Panc1 (cell line): ENCODE measurements around the gene CIC. TPM values are rescaled to one million over a fixed set of nuclear protein-coding genes. Genes with fewer than 3 reads are reported as not detected.

ENCODE experiments used
- ATAC-seq: fragments of 200-7000 bp; cut with Tn5 transposase; 2 replicates; pipeline ENCODE4 v1.9.1; 2020; ENCODE audit warnings: mild to moderate bottlenecking, moderate library complexity
- BruUV-seq: library from RNA; stranded (reverse); fragments of 400-500 nt; replicated peaks from 2 replicates; lab custom pipeline; 2021; lab: Mats Ljungman, UMichigan
- CTCF ChIA-PET: fragments of 300-600 bp; sonication (Branson Sonifier 250); formaldehyde crosslinking; loops from one replicate; lab custom pipeline; 2022; ENCODE audit warnings: antibody characterized with exemption; lab: Charles Lee
- POLR2A ChIA-PET: fragments of 300-600 bp; sonication (Branson Sonifier 250); formaldehyde crosslinking; loops from one replicate; lab custom pipeline; 2022; ENCODE audit warnings: antibody characterized with exemption; lab: Charles Lee
- DNase-seq: peaks from one replicate; pipeline ENCODE4 v3.0.0-alpha.2; 2010; ENCODE audit warnings: low read depth, low spot score
- H3K27ac ChIP-seq: 2 replicates; pipeline ENCODE4 v1.5.1; 2011; ENCODE audit warnings: mild to moderate bottlenecking, low read length, inconsistent platforms
- H3K27me3 ChIP-seq: fragments of 200-500 bp; sonication (Bioruptor generic); 2 replicates; pipeline ENCODE4 v1.6.0; 2014; ENCODE audit warnings: low read length, inconsistent platforms; ENCODE audit not compliant: control insufficient read depth, insufficient read depth
- H3K36me3 ChIP-seq: fragments of 200-500 bp; sonication (Bioruptor generic); 2 replicates; pipeline ENCODE4 v1.5.1; 2014; ENCODE audit warnings: inconsistent platforms, mild to moderate bottlenecking, low read length, moderate library complexity; ENCODE audit not compliant: control insufficient read depth, insufficient read depth
- H3K4me1 ChIP-seq: 2 replicates; pipeline ENCODE4 v1.5.1; 2011; ENCODE audit warnings: inconsistent platforms, mild to moderate bottlenecking, low read length, moderate library complexity; ENCODE audit not compliant: control insufficient read depth, insufficient read depth
- H3K4me3 ChIP-seq, 2 experiments: 2 replicates each; pipeline ENCODE4 v1.5.1; 2011 to 2012; ENCODE audit warnings: low read depth in 2 of 2, low read length in 2 of 2, mild to moderate bottlenecking in 2 of 2, inconsistent platforms in 1 of 2, moderate library complexity in 1 of 2
- H3K9me3 ChIP-seq: fragments of 200-500 bp; sonication (Bioruptor generic); 2 replicates; pipeline ENCODE4 v1.5.1; 2014; ENCODE audit warnings: low read depth, mild to moderate bottlenecking, inconsistent platforms, low read length, moderate library complexity; ENCODE audit not compliant: control insufficient read depth, insufficient read depth
- CTCF ChIP-seq: fragments of 450-650 bp; IDR thresholded peaks from 2 replicates; pipeline ENCODE4 v1.5.1; 2017; ENCODE audit warnings: mild to moderate bottlenecking
- POLR2AphosphoS5 ChIP-seq: IDR thresholded peaks from 2 replicates; pipeline ENCODE4 v1.6.1; 2012; ENCODE audit warnings: mild to moderate bottlenecking, low read depth, low read length, moderate library complexity
- SIN3A ChIP-seq: IDR thresholded peaks from 2 replicates; pipeline ENCODE4 v1.6.1; 2012; ENCODE audit warnings: low read depth, mild to moderate bottlenecking, low read length, moderate library complexity, borderline replicate concordance; ENCODE audit not compliant: insufficient read depth
- TCF7L2 ChIP-seq: IDR thresholded peaks from 2 replicates; pipeline ENCODE4 v1.6.1; 2011; ENCODE audit warnings: mild to moderate bottlenecking, low read depth, low read length, inconsistent platforms
- in situ Hi-C: cut with HindIII; loops from 2 replicates; pipeline ENCODE4 v1.10.0; 2016; ENCODE audit warnings: low sequenced_read_pairs, low pct_unique_long_range_greater_than_20kb
- intact Hi-C: fragments of 100-400 bp; cut with micrococcal nuclease; formaldehyde crosslinking; loops from one replicate; pipeline ENCODE4 v1.10.0; 2022; ENCODE audit not compliant: unreplicated experiment
- total RNA-seq: library from RNA; stranded (reverse); gene quantifications from one replicate; pipeline ENCODE4 v1.2.1, GENCODE V29; 2021; ENCODE audit not compliant: unreplicated experiment
- TF ChIP-seq, protein P1 (sequence below), 2 experiments: IDR thresholded peaks; 2 replicates each; pipeline ENCODE4 v1.6.1; 2011 to 2012; ENCODE audit warnings: low read depth in 2 of 2, control low read depth in 1 of 2, low read length in 1 of 2, mild to moderate bottlenecking in 1 of 2, moderate library complexity in 1 of 2; ENCODE audit not compliant: insufficient read depth in 1 of 2

Gene CIC
- total RNA-seq, 1 experiment from 2014 or later: 67.4 TPM

DNA sequence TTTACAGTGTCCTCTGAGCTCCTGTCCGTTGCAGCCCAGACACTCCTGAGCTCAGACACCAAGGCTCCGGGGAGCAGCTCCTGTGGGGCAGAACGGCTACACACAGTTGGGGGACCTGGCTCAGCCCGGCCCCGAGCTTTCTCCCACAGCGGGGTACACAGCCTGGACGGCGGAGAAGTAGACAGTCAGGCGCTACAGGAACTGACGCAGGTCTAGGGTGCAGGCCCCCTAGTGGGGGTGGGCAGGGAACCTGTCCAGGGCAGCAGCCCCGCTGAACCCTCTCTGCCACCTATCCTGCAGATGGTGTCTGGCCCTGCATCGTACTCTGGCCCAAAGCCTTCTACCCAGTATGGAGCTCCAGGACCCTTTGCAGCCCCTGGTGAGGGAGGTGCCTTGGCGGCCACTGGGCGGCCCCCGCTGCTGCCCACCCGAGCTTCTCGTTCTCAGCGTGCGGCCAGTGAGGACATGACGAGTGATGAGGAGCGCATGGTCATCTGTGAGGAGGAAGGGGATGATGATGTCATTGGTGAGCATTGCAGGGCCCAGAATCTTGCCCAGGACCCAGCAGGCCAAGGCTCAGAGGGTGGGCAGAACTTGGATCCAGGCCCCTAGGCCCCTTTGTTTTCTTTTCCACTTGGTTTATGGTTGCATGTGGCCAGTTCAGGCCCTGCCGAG, 20.0 kb downstream of the CIC start:
- ChIA-PET CTCF (interaction anchor here (0.7 kb wide), 2 partner anchors 33 to 174 kb away, joined by 3 to 6 read pairs; no protein-coding TSS in a partner anchor), POLR2A (no interaction called here)
- TF ChIP-seq CTCF: peak; percentile 20; the same call in 1 of the 2 replicates
- no peak for TF ChIP-seq SIN3A
- Histone ChIP-seq H3K27me3 (no peaks in the 10 kb centered on the region), H3K4me1 (peaks cover 15% of the 10 kb centered on the region), H3K9me3 (no peaks in the 10 kb centered on the region), H3K4me3 (no peak overlapping the region), H3K36me3 (no peaks in the 10 kb centered on the region; the same call in 1 of the 2 replicates), H3K27ac (no peak overlapping the region)
- in situ Hi-C loops (no loop called here), intact Hi-C loops (no loop called here)
- ATAC-seq (no peak), DNase-seq (no peak)
- no TSS peak for BruUV-seq

DNA sequence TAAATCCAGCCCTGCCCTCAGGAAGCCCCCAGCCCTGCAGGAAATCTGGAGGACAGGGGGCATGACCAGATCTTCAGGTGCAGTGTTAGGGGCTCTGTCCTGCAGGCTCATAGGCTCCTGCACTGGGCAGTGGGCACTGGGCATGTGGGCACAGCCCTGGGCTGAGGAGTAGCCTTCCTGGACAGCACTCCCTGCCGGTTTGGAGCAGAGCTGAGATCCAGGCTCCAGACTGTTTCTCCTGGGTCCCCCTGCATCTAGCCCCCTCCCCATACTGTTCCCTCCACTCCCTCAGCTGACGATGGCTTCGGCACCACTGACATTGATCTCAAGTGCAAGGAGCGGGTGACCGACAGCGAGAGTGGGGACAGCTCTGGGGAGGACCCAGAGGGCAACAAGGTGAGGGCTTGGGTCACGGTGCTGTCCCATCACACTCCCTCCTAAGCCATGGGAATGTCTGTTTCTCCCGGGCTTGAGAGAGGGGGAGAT, 20.5 kb downstream of the CIC start:
- CTCF ChIA-PET: no interaction called here
- in situ Hi-C loops: no loop called here

GRCh38 chr19:42290136-42290522, 21.1 kb downstream of the CIC start:
- H3K9me3 ChIP-seq: no peaks in the 10 kb centered on the region
- no peaks in the 10 kb centered on the region; the same call in 1 of the 2 replicates for H3K36me3 ChIP-seq
- H3K27me3 ChIP-seq: no peaks in the 10 kb centered on the region
- H3K27ac ChIP-seq: no peak overlapping the region
- CTCF ChIA-PET: no interaction called here
- intact Hi-C loops: no loop called here
- DNase-seq (no peak), ATAC-seq (no peak)
- H3K4me3 ChIP-seq: no peak overlapping the region
- peaks cover 12% of the 10 kb centered on the region for H3K4me1 ChIP-seq
- POLR2A ChIA-PET: no interaction called here
- in situ Hi-C loops: no loop called here
- no TSS peak for BruUV-seq
- TF ChIP-seq, protein P1, sequence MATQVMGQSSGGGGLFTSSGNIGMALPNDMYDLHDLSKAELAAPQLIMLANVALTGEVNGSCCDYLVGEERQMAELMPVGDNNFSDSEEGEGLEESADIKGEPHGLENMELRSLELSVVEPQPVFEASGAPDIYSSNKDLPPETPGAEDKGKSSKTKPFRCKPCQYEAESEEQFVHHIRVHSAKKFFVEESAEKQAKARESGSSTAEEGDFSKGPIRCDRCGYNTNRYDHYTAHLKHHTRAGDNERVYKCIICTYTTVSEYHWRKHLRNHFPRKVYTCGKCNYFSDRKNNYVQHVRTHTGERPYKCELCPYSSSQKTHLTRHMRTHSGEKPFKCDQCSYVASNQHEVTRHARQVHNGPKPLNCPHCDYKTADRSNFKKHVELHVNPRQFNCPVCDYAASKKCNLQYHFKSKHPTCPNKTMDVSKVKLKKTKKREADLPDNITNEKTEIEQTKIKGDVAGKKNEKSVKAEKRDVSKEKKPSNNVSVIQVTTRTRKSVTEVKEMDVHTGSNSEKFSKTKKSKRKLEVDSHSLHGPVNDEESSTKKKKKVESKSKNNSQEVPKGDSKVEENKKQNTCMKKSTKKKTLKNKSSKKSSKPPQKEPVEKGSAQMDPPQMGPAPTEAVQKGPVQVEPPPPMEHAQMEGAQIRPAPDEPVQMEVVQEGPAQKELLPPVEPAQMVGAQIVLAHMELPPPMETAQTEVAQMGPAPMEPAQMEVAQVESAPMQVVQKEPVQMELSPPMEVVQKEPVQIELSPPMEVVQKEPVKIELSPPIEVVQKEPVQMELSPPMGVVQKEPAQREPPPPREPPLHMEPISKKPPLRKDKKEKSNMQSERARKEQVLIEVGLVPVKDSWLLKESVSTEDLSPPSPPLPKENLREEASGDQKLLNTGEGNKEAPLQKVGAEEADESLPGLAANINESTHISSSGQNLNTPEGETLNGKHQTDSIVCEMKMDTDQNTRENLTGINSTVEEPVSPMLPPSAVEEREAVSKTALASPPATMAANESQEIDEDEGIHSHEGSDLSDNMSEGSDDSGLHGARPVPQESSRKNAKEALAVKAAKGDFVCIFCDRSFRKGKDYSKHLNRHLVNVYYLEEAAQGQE (IDR thresholded peaks at IDR 0.05; ENCODE audit: insufficient read depth in 1 of 2, low read depth in 2 of 2, low read length in 1 of 2): no peak
- TF ChIP-seq SIN3A (no peak), POLR2AphosphoS5 (no peak), CTCF (no peak), TCF7L2 (no peak)

More for the DNA sequence above, 20.5 kb downstream of the CIC start:
- Histone ChIP-seq H3K9me3 (no peaks in the 10 kb centered on the region), H3K36me3 (no peaks in the 10 kb centered on the region; the same call in 1 of the 2 replicates), H3K27me3 (no peaks in the 10 kb centered on the region), H3K4me1 (peaks cover 15% of the 10 kb centered on the region), H3K4me3 (no peak overlapping the region), H3K27ac (no peak overlapping the region)
- intact Hi-C loops: no loop called here
- DNase-seq (no peak), ATAC-seq (no peak)
- BruUV-seq: no TSS peak
- no peak for TF ChIP-seq POLR2AphosphoS5
- TF ChIP-seq TCF7L2: no peak
- TF ChIP-seq, protein P1 (IDR thresholded peaks at IDR 0.05; ENCODE audit: insufficient read depth in 1 of 2, low read depth in 2 of 2, low read length in 1 of 2): no peak
- TF ChIP-seq SIN3A: no peak
- POLR2A ChIA-PET: no interaction called here
